Heart left ventricle (tissue), 16 donors: ENCODE results near the gene REXO5. TPM values are rescaled to one million over a fixed set of nuclear protein-coding genes. Genes with fewer than 3 reads are reported as not detected.
"Not testable (repeated sequence)": the region's sequence is repeated elsewhere in the genome, so short reads cannot be mapped to it uniquely, and the experiment has no call there.

ENCODE experiments used
- ATAC-seq, 4 donors: fragments of 200-7000 bp; cut with Tn5 transposase; one replicate each; pipeline ENCODE4 v1.9.1; 2020 to 2022; ENCODE audit warnings: moderate library complexity in 4 of 4, mild to moderate bottlenecking in 3 of 4, moderate number of reproducible peaks in 1 of 4
- DNase-seq, 5 donors: peaks; one replicate each; pipeline ENCODE4 v3.0.0-alpha.2; 2020
- H3K27ac ChIP-seq, 12 donors: fragments of 200-600 bp; sonication (generic) in 4 of 12; one replicate each; pipeline versions ENCODE4 v1.5.0 to v1.8.0; 2016 to 2022; ENCODE audit warnings: mild to moderate bottlenecking in 2 of 12
- H3K27me3 ChIP-seq, 9 donors: fragments of 200-600 bp; sonication (generic) in 2 of 9; one replicate each; pipeline versions ENCODE4 v1.5.1 to v1.8.0; 2016 to 2022; ENCODE audit warnings: mild to moderate bottlenecking in 3 of 9
- H3K36me3 ChIP-seq, 9 donors: fragments of 200-600 bp; sonication (generic) in 2 of 9; one replicate each; pipeline versions ENCODE4 v1.5.0 to v1.8.0; 2018 to 2022; ENCODE audit warnings: mild to moderate bottlenecking in 2 of 9
- H3K4me1 ChIP-seq, 12 donors: fragments of 200-600 bp; sonication (generic) in 4 of 12; one replicate each; pipeline versions ENCODE4 v1.5.0 to v1.8.0; 2016 to 2022; ENCODE audit warnings: mild to moderate bottlenecking in 3 of 12
- H3K4me3 ChIP-seq, 12 donors: fragments of 200-600 bp; sonication (generic) in 4 of 12; one replicate each; pipeline versions ENCODE4 v1.5.0 to v1.8.0; 2017 to 2022; ENCODE audit warnings: mild to moderate bottlenecking in 9 of 12, moderate library complexity in 4 of 12
- H3K9me3 ChIP-seq, 12 donors: fragments of 200-600 bp; sonication (generic) in 4 of 12; one replicate each; pipeline versions ENCODE4 v1.5.0 to v1.8.0; 2016 to 2022; ENCODE audit warnings: mild to moderate bottlenecking in 1 of 12
- CTCF ChIP-seq, 12 donors: fragments of 200-600 bp; sonication (generic) in 4 of 12; IDR thresholded peaks; one replicate each; pipeline versions ENCODE4 v1.5.0 to v1.8.0; 2018 to 2022; ENCODE audit warnings: antibody characterized with exemption in 12 of 12, mild to moderate bottlenecking in 5 of 12
- POLR2A ChIP-seq, 2 donors: fragments of 450-650 bp; IDR thresholded peaks; one replicate each; pipeline ENCODE4 v1.6.1; 2017; ENCODE audit warnings: antibody characterized with exemption in 2 of 2, mild to moderate bottlenecking in 2 of 2, moderate library complexity in 2 of 2
- WGBS, 4 donors: extraction: QIAGEN DNeasy Blood & Tissue Kit in 2 of 4; methylation state at CpG; one replicate each; pipeline versions ENCODE4 v1.1.5 to v1.1.7; 2013 to 2018; 5-methylcytosine and 5-hydroxymethylcytosine counted together
- intact Hi-C, 10 donors: fragments of 100-400 bp; cut with DNase I; formaldehyde crosslinking; loops; one replicate each; pipeline versions ENCODE4 v1.11.1 to v1.14.2; 2022
- polyA plus RNA-seq, 2 donors: library from polyadenylated mRNA; stranded (reverse); fragments of 200-250 nt; gene quantifications; one replicate each; pipeline ENCODE4 v1.2.3, GENCODE V29; 2013
- total RNA-seq, 9 donors: library from RNA; depleted of rRNA in 2 of 9; stranded (reverse); fragments of >200 nt in 2 of 9; fragmentation: NEBNext Ultra II Directional in 3 of 9; extraction: Animal tissue kit (Norgen Biotek cat#: 25700) in 3 of 9; gene quantifications; one replicate each; pipeline versions ENCODE4 v1.1.0 to v1.2.4, GENCODE V29; 2016 to 2023
- donor health status: ischemic (EF 13 %, LVEDD 7.1; RV severe dilation, severe dysfunction).
- donor health status: healthy with polysubstance abuse.
- donor health status: DM: no; HTN: yes; CAD: no.
- donor health status: DM: no; HTN: no; CAD: no.
- donor health status: ischemic (EF 25% LVEDD 6.9; RV normal size, moderate dysfunction).
- donor health status: ischemic (EF 25% LVEDD 5.7; RV mildly dilated, moderate dysfunction).
- donor health status: healthy.
- donor health status: DM: yes; HTN: yes; CAD: no.
- donor health status: ischemic (EF 35%, LVEDD 5.7; RV mildly dilated, moderate dysfunction).
- donor health status: nonischemic (EF 11% LVEDD 7.7; RV severe dilation, severe dysfunction).
- donor health status: DM: yes; HTN: yes; CAD: no.
- donor health status: PGD.
- donor health status: ischemic (EF 29% LVEDD 5.4; RV normal size, mild dysfunction).
- donor health status: nonischemic (EF 23%, LVEDD 6.1; RV moderate dilation, normal function).

The REXO5 gene
- total and polyA plus RNA-seq, 11 donors, result 1.6 to 7.5 (median 3.5) TPM

- peaks cover 0 to 13% (median 0%) of the 10 kb centered on the region in 12 donors for H3K4me1 ChIP-seq
- TF ChIP-seq POLR2A (IDR thresholded peaks at IDR 0.05), result no peak
- TF ChIP-seq CTCF (IDR thresholded peaks at IDR 0.05), result no peak
- no peaks in the 10 kb centered on the region for H3K27me3 ChIP-seq
- intact Hi-C loops, result loop anchor here in 1 of 10 donors (10.0 kb wide), 1 partner anchor 62 kb away; no protein-coding TSS in a partner anchor
- 92 to 94% (median 93%) methylated on average over 3 of the region's 3 CpGs for WGBS, 4 donors
- ATAC-seq (no peak), DNase-seq (no peak)
- peak overlapping the region in 1 of 12 donors; percentile 62 for H3K4me3 ChIP-seq
- H3K27ac ChIP-seq, result no peak overlapping the region
- H3K9me3 ChIP-seq, result peaks cover 0 to 14% (median 0%) of the 10 kb centered on the region in 12 donors
- H3K36me3 ChIP-seq, result no peaks in the 10 kb centered on the region
Observed at GRCh38 chr16:20762404-20763123, 43.8 kb upstream of the REXO5 start.

GRCh38 chr16:20763461-20764232, 42.7 kb upstream of the REXO5 start, which contains the start of gene ACSM3:
TSS of gene ACSM3 (plus strand) at chr16:20764014. CDS start at chr16:20770035, 6,021 bp downstream.
- intact Hi-C loops, result loop anchor here in 1 of 10 donors (10.0 kb wide), 1 partner anchor 61 kb away; no protein-coding TSS in a partner anchor
- H3K36me3 ChIP-seq, result no peaks in the 10 kb centered on the region
- WGBS, 4 donors, result 28 to 47% (median 35%) methylated on average over 10 of the region's 10 CpGs
- ATAC-seq, result peak; percentile 61 to 93 (median 90)
- H3K27me3 ChIP-seq, result no peaks in the 10 kb centered on the region
- peaks cover 0 to 13% (median 0%) of the 10 kb centered on the region in 12 donors for H3K4me1 ChIP-seq
- peaks cover 0 to 14% (median 0%) of the 10 kb centered on the region in 12 donors for H3K9me3 ChIP-seq
- H3K27ac ChIP-seq, result peak within 1 kb of the TSS in 6 of 12 donors; percentile 10 to 85 (median 24)
- peak in 3 of 5 donors; percentile 27 to 44 (median 37) for DNase-seq
- TF ChIP-seq CTCF (IDR thresholded peaks at IDR 0.05) (no peak), POLR2A (IDR thresholded peaks at IDR 0.05) (no peak)
- H3K4me3 ChIP-seq, result peak within 1 kb of the TSS in 10 of 12 donors; percentile 17 to 62 (median 44)

- not testable (repeated sequence) for ATAC-seq, H3K36me3 ChIP-seq, H3K27me3 ChIP-seq, H3K4me3 ChIP-seq, DNase-seq
- H3K9me3 ChIP-seq, result peaks cover 0 to 14% (median 0%) of the 10 kb centered on the region in 12 donors
- peak overlapping the region in 1 of 12 donors; percentile 85 for H3K27ac ChIP-seq
- intact Hi-C loops, result loop anchor here in 1 of 10 donors (10.0 kb wide), 1 partner anchor 60 kb away; no protein-coding TSS in a partner anchor
- 69 to 84% (median 73%) methylated on average over 1 of the region's 1 CpG for WGBS, 4 donors
- H3K4me1 ChIP-seq, result peaks cover 0 to 13% (median 0%) of the 10 kb centered on the region in 12 donors
Observed at GRCh38 chr16:20764448-20764847, 41.9 kb upstream of the REXO5 start.

- Histone ChIP-seq H3K36me3 (no peaks in the 10 kb centered on the region), H3K27me3 (no peaks in the 10 kb centered on the region), H3K27ac (no peak overlapping the region), H3K4me3 (no peak overlapping the region), H3K4me1 (peaks cover 0 to 13% (median 0%) of the 10 kb centered on the region in 12 donors), H3K9me3 (peaks cover 0 to 14% (median 0%) of the 10 kb centered on the region in 12 donors)
- whole genome bisulfite sequencing, 4 donors, result 91 to 96% (median 94%) methylated on average over 2 of the region's 2 CpGs
- no peak for DNase-seq
- ATAC-seq, result no peak
- intact Hi-C loops, result loop anchor here in 1 of 10 donors (10.0 kb wide), 1 partner anchor 59 kb away; no protein-coding TSS in a partner anchor
- no peak for TF ChIP-seq POLR2A (IDR thresholded peaks at IDR 0.05)
- TF ChIP-seq CTCF (IDR thresholded peaks at IDR 0.05), result no peak
Observed at GRCh38 chr16:20765732-20766131, 40.6 kb upstream of the REXO5 start.
